Body of pancreas (tissue), 4 donors: ENCODE results near the gene WWOX. TPM values are rescaled to one million over a fixed set of nuclear protein-coding genes. Genes with fewer than 3 reads are reported as not detected.

Source experiments
- ATAC-seq: fragments of 150-250 bp; one replicate; pipeline ENCODE4 v1.9.1; 2016
- DNase-seq, 4 donors: peaks; one replicate each; pipeline ENCODE4 v3.0.0-alpha.2; 2019
- H3K27ac ChIP-seq, 4 donors: fragments of 200-600 bp; sonication (generic); 1 replicate in 3 of 4; 2 replicates in 1 of 4; pipeline versions ENCODE4 v1.5.1 to v1.6.1; 2016 to 2019; ENCODE audit warnings: mild to moderate bottlenecking in 1 of 4, mixed read lengths in 1 of 4, moderate library complexity in 1 of 4
- H3K27me3 ChIP-seq, 2 donors: fragments of 200-600 bp; sonication (generic); one replicate each; pipeline ENCODE4 v1.6.0; 2016; ENCODE audit warnings: mild to moderate bottlenecking in 1 of 2
- H3K36me3 ChIP-seq, 2 donors: fragments of 200-600 bp; sonication (generic); replicated peaks in 1 of 2; 2 replicates each; pipeline ENCODE4 v1.5.1; 2016; ENCODE audit warnings: low read depth in 2 of 2; ENCODE audit not compliant: insufficient read depth in 1 of 2
- H3K4me1 ChIP-seq: fragments of 200-600 bp; sonication (generic); one replicate; pipeline ENCODE4 v1.6.0; 2016
- H3K4me3 ChIP-seq, 2 donors: fragments of 200-600 bp; sonication (generic); 1 replicate in 1 of 2; 2 replicates in 1 of 2; pipeline ENCODE4 v1.5.1; 2016 to 2019
- H3K9me3 ChIP-seq, 3 donors: fragments of 200-600 bp; sonication (generic); 1 replicate in 2 of 3; 2 replicates in 1 of 3; pipeline ENCODE4 v1.5.1; 2016
- CTCF ChIP-seq, 7 experiments: fragments of 450-650 bp in 4 of 7; fragments of 200-600 bp in 3 of 7; sonication (generic) in 3 of 7; IDR thresholded peaks; one replicate each; pipeline ENCODE4 v1.5.1; 2016 to 2019; ENCODE audit warnings: antibody characterized with exemption in 7 of 7
- POLR2A ChIP-seq, 3 donors: fragments of 450-650 bp; IDR thresholded peaks; one replicate each; pipeline ENCODE4 v1.6.1; 2016; ENCODE audit warnings: antibody characterized with exemption in 3 of 3, mild to moderate bottlenecking in 2 of 3
- WGBS, 2 donors: methylation state at CpG; one replicate each; pipeline ENCODE4 v1.1.5; 2017; 5-methylcytosine and 5-hydroxymethylcytosine counted together
- intact Hi-C: fragments of 100-400 bp; cut with DNase I; formaldehyde crosslinking; loops from one replicate; pipeline ENCODE4 v1.15.1; 2023
- total RNA-seq, 2 donors: library from RNA; depleted of rRNA; stranded (reverse); fragments of >200 nt; gene quantifications; one replicate each; pipeline ENCODE4 v1.1.0, GENCODE V29; 2016

The WWOX gene
- total RNA-seq, 2 donors from 2014 or later, result 52.7 to 67.2 TPM

GRCh38 chr16:78377312-78377711 lies 277.9 kb downstream of the WWOX start:
- no peak overlapping the region for H3K27ac ChIP-seq
- no peaks in the 10 kb centered on the region for H3K27me3 ChIP-seq
- H3K4me3 ChIP-seq, result no peak overlapping the region
- WGBS, 2 donors, result 94 to 98% methylated on average over 4 of the region's 4 CpGs
- H3K36me3 ChIP-seq, result no peaks in the 10 kb centered on the region
- ATAC-seq, result no peak
- H3K4me1 ChIP-seq, result no peaks in the 10 kb centered on the region
- no peak for TF ChIP-seq CTCF (IDR thresholded peaks at IDR 0.05)
- TF ChIP-seq POLR2A (IDR thresholded peaks at IDR 0.05), result no peak
- DNase-seq, result no peak
- no peaks in the 10 kb centered on the region for H3K9me3 ChIP-seq
- intact Hi-C loops, result no loop called here

- H3K4me3 ChIP-seq, result no peak overlapping the region
- H3K4me1 ChIP-seq, result no peaks in the 10 kb centered on the region
- TF ChIP-seq POLR2A (IDR thresholded peaks at IDR 0.05) (no peak), CTCF (IDR thresholded peaks at IDR 0.05) (no peak)
- DNase-seq (no peak), ATAC-seq (no peak)
- 83 to 100% methylated on average over 1 of the region's 1 CpG for WGBS, 2 donors
- no peaks in the 10 kb centered on the region for H3K27me3 ChIP-seq
- H3K9me3 ChIP-seq, result no peaks in the 10 kb centered on the region
- no peaks in the 10 kb centered on the region for H3K36me3 ChIP-seq
- intact Hi-C loops, result no loop called here
- no peak overlapping the region for H3K27ac ChIP-seq
Observed at GRCh38 chr16:78381060-78381459, 281.6 kb downstream of the WWOX start.

- no peaks in the 10 kb centered on the region for H3K36me3 ChIP-seq
- no peaks in the 10 kb centered on the region for H3K27me3 ChIP-seq
- WGBS, 2 donors, result 81 to 96% methylated on average over 2 of the region's 2 CpGs
- TF ChIP-seq CTCF (IDR thresholded peaks at IDR 0.05) (no peak), POLR2A (IDR thresholded peaks at IDR 0.05) (no peak)
- ATAC-seq (no peak), DNase-seq (no peak)
- no peak overlapping the region for H3K27ac ChIP-seq
- H3K4me3 ChIP-seq, result no peak overlapping the region
- no peaks in the 10 kb centered on the region for H3K4me1 ChIP-seq
- no peaks in the 10 kb centered on the region for H3K9me3 ChIP-seq
- intact Hi-C loops, result no loop called here
Observed at GRCh38 chr16:78383118-78383517, 283.7 kb downstream of the WWOX start.

- intact Hi-C loops, result no loop called here
- Histone ChIP-seq H3K4me1 (no peaks in the 10 kb centered on the region), H3K36me3 (no peaks in the 10 kb centered on the region), H3K9me3 (no peaks in the 10 kb centered on the region), H3K27me3 (no peaks in the 10 kb centered on the region), H3K27ac (no peak overlapping the region), H3K4me3 (no peak overlapping the region)
- ATAC-seq (no peak), DNase-seq (no peak)
- 62 to 65% methylated on average over 7 of the region's 7 CpGs for WGBS, 2 donors
- no peak for TF ChIP-seq CTCF (IDR thresholded peaks at IDR 0.05)
- TF ChIP-seq POLR2A (IDR thresholded peaks at IDR 0.05), result no peak
Observed at GRCh38 chr16:78385086-78385805, 285.8 kb downstream of the WWOX start.
